Bronchial smooth muscle cell (primary cell): Measurements from ENCODE around the gene IQGAP2. TPM values are rescaled to one million over a fixed set of nuclear protein-coding genes. Genes with fewer than 3 reads are reported as not detected.

ENCODE experiments used
- total RNA-seq: library from RNA; depleted of rRNA; stranded (reverse); fragments of >200 nt; gene quantifications from 2 replicates; pipeline ENCODE4 v1.2.1, GENCODE V29; 2014

The IQGAP2 gene, protein sequence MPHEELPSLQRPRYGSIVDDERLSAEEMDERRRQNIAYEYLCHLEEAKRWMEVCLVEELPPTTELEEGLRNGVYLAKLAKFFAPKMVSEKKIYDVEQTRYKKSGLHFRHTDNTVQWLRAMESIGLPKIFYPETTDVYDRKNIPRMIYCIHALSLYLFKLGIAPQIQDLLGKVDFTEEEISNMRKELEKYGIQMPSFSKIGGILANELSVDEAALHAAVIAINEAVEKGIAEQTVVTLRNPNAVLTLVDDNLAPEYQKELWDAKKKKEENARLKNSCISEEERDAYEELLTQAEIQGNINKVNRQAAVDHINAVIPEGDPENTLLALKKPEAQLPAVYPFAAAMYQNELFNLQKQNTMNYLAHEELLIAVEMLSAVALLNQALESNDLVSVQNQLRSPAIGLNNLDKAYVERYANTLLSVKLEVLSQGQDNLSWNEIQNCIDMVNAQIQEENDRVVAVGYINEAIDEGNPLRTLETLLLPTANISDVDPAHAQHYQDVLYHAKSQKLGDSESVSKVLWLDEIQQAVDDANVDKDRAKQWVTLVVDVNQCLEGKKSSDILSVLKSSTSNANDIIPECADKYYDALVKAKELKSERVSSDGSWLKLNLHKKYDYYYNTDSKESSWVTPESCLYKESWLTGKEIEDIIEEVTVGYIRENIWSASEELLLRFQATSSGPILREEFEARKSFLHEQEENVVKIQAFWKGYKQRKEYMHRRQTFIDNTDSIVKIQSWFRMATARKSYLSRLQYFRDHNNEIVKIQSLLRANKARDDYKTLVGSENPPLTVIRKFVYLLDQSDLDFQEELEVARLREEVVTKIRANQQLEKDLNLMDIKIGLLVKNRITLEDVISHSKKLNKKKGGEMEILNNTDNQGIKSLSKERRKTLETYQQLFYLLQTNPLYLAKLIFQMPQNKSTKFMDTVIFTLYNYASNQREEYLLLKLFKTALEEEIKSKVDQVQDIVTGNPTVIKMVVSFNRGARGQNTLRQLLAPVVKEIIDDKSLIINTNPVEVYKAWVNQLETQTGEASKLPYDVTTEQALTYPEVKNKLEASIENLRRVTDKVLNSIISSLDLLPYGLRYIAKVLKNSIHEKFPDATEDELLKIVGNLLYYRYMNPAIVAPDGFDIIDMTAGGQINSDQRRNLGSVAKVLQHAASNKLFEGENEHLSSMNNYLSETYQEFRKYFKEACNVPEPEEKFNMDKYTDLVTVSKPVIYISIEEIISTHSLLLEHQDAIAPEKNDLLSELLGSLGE (N-terminal part only)
- total RNA-seq, result 1.1 and 2.1 TPM in 2 replicates

DNA sequence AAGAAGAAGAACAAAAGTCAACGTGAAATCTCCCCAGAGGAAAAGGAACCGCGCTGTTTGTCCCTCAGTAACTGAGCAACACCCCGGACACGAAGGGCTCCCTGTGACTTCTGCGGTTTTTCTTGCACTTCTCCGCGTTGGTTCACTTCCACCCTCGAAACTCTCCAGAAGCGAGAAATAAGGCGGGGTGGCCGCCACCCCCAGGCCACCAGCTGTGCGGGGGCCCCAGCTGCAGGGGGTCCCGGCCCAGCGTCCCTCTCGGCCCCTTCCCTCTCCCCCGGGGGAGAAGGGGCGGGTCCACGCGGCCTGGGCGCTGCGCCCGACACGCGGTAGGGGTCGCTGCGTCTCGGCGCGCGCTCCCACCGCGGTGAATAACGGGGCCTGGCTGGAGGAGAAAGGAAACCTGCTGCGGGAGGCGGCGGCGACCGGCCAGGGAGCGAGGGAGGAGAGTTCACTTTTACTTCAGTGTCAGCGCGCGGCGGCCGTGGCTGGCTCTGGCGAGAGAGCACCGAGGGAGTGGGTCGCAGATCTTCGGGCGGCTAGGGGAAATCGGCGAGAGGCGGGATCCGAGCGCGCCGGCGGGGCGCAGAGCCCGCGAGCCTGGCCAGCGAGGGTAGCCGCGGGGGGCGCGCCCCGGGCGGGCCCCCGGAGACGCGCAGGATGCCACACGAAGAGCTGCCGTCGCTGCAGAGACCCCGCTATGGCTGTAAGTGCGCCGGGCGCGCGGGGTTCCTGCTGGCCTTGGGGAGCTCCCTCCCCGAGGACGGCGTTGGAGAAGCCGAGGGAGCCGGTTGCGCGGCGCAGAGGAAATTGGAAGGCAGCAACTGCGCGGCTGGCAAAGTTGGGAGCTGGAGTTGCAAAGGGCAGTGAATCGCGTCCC, at the start of gene IQGAP2:
Gene IQGAP2, plus strand, starts transcription at position 400 of the 880 bp plus-strand sequence. Its CDS starts 261 bp downstream, at position 661.

DNA sequence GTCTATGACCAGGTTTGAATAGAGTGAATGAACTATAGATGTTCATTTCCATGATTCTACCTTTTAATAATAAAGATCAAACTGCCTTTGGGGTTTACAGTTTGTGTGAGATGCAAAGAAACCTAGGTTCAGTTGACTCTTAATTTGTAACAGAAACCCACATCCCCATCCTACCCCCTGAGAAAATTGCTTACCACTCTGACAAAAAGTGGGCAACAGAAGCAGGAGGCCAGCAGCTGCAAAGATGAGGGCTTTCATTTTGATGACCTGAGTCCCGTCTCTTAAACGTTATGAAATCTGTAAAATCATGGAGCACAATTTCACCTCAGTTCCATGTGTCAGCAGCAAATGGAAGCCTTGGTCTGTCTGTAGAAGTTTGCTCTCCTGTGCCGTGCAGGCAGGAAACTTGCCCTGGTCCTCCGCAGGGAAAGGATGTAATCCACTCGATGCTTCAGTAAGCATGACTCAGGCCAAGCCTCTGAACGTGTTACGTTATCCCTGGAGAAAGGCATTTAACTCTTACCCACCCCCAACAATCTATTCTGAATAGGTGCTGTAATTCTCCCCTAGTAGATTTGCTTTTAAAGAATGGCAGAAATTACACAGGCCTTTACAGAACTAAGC, 220.0 kb downstream of the IQGAP2 start, which contains the start of gene F2RL2:
Gene F2RL2, minus strand, starts transcription at position 431 of the 624 bp plus-strand sequence. Its CDS starts 173 bp downstream, at position 258.

DNA sequence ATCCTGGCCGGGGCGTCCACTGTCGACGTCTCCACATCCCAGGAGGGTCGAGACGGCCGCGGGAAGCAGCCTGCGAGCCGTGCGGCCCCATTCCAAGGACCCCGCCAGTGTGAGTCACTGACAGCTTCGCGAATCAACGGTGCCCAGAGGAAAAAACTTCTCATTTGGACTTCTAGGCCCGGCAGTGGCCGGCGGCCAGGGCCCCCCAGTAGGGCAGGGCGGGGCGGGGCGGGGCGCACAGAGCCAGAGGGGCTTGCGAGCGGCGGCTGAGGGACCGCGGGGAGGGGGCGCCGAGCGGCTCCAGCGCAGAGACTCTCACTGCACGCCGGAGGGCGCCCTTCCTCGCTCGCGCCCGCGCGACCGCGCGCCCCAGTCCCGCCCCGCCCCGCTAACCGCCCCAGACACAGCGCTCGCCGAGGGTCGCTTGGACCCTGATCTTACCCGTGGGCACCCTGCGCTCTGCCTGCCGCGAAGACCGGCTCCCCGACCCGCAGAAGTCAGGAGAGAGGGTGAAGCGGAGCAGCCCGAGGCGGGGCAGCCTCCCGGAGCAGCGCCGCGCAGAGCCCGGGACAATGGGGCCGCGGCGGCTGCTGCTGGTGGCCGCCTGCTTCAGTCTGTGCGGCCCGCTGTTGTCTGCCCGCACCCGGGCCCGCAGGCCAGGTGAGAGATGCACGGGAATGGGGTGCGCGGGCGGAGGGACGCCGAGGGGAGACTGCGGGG, 312.8 kb downstream of the IQGAP2 start, which contains the start of gene F2R:
Gene F2R, plus strand, starts transcription at position 391 of the 720 bp plus-strand sequence. Its CDS starts 182 bp downstream, at position 573.

Other genes starting within 250 kb of the IQGAP2 start
- gene F2RL2, start 220.1 kb downstream of the IQGAP2 start, total RNA-seq, result 10.4 and 15.0 TPM in 2 replicates